Esophagus squamous epithelium (tissue), 4 donors: ENCODE measurements around the gene PHKB.
"Not testable (repeated sequence)": the region's sequence is repeated elsewhere in the genome, so short reads cannot be mapped to it uniquely, and the experiment has no call there.

Experiments
- POLR2A ChIP-seq, 4 donors: fragments of 450-650 bp; IDR thresholded peaks; one replicate each; pipeline ENCODE4 v1.6.1; 2017; ENCODE audit warnings: antibody characterized with exemption in 4 of 4, mild to moderate bottlenecking in 4 of 4, moderate library complexity in 3 of 4
- TF ChIP-seq, protein P1 (sequence below), 6 experiments: fragments of 450-650 bp in 4 of 6; fragments of 200-600 bp in 2 of 6; sonication (generic) in 2 of 6; IDR thresholded peaks; one replicate each; pipeline ENCODE4 v1.5.1; 2016 to 2019; ENCODE audit warnings: antibody characterized with exemption in 6 of 6, mild to moderate bottlenecking in 4 of 6, moderate library complexity in 4 of 6

DNA sequence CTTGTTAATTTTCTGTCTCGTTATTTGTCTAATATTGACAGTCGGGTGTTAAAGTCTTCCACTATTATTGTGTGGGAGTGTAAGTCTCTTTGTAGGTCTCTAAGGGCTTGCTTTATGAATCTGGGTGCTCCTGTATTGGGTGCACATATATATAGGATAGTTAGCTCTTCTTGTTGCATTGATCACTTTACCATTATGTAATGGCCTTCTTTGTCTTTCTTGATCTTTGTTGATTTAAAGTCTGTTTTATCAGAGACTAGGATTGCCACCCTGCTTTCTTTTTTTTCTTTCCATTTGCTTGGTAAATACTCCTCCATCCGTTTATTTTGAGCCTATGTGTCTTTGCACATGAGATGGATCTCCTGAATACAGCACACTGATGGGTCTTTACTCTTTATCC, 90.6 kb downstream of the PHKB start:
- TF ChIP-seq POLR2A (IDR thresholded peaks at IDR 0.05): not testable (repeated sequence)
- TF ChIP-seq, protein P1, sequence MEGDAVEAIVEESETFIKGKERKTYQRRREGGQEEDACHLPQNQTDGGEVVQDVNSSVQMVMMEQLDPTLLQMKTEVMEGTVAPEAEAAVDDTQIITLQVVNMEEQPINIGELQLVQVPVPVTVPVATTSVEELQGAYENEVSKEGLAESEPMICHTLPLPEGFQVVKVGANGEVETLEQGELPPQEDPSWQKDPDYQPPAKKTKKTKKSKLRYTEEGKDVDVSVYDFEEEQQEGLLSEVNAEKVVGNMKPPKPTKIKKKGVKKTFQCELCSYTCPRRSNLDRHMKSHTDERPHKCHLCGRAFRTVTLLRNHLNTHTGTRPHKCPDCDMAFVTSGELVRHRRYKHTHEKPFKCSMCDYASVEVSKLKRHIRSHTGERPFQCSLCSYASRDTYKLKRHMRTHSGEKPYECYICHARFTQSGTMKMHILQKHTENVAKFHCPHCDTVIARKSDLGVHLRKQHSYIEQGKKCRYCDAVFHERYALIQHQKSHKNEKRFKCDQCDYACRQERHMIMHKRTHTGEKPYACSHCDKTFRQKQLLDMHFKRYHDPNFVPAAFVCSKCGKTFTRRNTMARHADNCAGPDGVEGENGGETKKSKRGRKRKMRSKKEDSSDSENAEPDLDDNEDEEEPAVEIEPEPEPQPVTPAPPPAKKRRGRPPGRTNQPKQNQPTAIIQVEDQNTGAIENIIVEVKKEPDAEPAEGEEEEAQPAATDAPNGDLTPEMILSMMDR (IDR thresholded peaks at IDR 0.05): not testable (repeated sequence)
